Gastroesophageal sphincter (tissue), 3 donors: ENCODE measurements around the gene MPPED1.

ENCODE experiments used
- CTCF ChIP-seq, 4 experiments: fragments of 200-600 bp in 2 of 4; fragments of 450-650 bp in 2 of 4; sonication (generic) in 1 of 4; IDR thresholded peaks; one replicate each; pipeline ENCODE4 v1.5.1; 2017 to 2019; ENCODE audit warnings: antibody characterized with exemption in 4 of 4, mild to moderate bottlenecking in 2 of 4, moderate library complexity in 2 of 4
- EP300 ChIP-seq: sonication (generic); formaldehyde crosslinking; IDR thresholded peaks from one replicate; pipeline ENCODE4 v1.6.1; 2017; ENCODE audit warnings: antibody characterized with exemption, mild to moderate bottlenecking
- POLR2A ChIP-seq, 2 donors: fragments of 450-650 bp; IDR thresholded peaks; one replicate each; pipeline ENCODE4 v1.6.1; 2017; ENCODE audit warnings: antibody characterized with exemption in 2 of 2, mild to moderate bottlenecking in 2 of 2, moderate library complexity in 1 of 2
- POLR2AphosphoS5 ChIP-seq: sonication (generic); formaldehyde crosslinking; IDR thresholded peaks from one replicate; pipeline ENCODE4 v1.6.1; 2017; ENCODE audit warnings: antibody characterized with exemption

- TF ChIP-seq CTCF (IDR thresholded peaks at IDR 0.05) (no peak), POLR2A (IDR thresholded peaks at IDR 0.05) (no peak), EP300 (no peak), POLR2AphosphoS5 (no peak)
Observed at GRCh38 chr22:43539572-43540528, 128.0 kb downstream of the MPPED1 start.
